ENCODE data around the gene ALDH3A2.
"Not testable (repeated sequence)": the region's sequence is repeated elsewhere in the genome, so short reads cannot be mapped to it uniquely, and the experiment has no call there.

ALDH3A2 gene

DNA sequence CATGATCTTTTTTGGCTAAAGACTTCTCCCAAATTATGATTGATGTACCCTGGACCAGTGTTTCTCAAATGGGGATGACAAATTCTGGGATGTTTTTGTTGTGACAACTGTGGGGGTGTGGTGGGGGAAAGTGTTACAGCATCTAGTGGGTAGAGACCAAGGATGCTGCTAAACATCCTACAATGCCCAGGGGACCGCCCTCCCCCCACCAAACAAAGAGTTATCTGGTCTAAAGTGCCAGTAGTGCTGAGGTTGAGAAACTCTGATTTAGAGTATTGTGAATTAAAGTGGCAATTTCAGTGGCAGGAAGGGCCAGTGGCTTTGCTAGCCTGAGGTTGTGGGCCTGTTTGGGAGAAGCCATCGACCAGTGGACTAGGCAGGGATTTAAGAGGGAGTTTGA, 34.6 kb downstream of the ALDH3A2 start:
- no peak for DNase-seq

- not testable (repeated sequence) for DNase-seq
These were observed 36.5 kb downstream of the ALDH3A2 start for GRCh38 chr17:19684909-19685580.

GRCh38 chr17:19686400-19687090, 38.0 kb downstream of the ALDH3A2 start:
- no peak for DNase-seq

- no peak for DNase-seq
These were observed 53.7 kb downstream of the ALDH3A2 start for GRCh38 chr17:19702217-19702641.

- DNase-seq, result peak in 1 of 2 experiments; percentile 29
These were observed 54.7 kb downstream of the ALDH3A2 start for GRCh38 chr17:19703106-19703827.

DNA sequence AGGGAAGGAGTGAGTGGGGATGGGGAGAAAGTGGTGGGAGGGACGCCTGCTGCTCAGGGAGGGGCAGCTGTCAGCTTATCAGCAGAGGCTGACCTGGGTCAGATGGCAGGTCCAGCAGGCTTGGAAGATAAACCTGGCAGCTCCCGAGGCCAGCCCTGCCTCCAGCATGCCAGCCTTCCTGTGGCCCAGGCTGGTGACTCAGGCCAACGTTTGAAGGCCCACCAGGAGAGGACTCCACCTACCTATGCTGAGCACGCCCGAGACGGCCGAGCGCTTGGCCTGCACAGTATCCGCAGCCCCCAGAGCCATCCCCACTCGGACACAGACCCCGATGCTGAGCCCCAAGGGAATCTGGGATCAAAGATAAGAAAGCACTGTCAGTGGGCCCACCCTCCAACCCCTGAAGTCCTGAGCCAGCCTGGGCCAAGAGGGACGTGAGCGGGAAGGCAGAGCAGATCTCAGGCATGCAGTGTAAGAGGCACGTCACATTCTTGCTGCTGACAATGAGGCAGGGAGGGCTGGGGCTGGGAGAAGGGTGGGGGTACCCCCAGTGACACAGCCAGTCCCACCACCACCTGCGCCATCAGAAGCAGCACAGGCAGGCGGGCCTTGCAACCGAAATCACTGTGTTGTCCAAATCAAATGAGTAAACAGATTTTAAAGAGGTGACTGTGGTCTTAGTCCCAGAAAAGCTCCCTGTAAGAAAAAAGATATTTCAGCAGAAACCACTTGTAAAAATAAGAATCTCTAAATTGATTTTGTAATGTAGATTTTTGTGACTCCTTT, 55.5 kb downstream of the ALDH3A2 start:
- no peak for DNase-seq

GRCh38 chr17:19705201-19705600, 56.6 kb downstream of the ALDH3A2 start:
- DNase-seq, result no peak

GRCh38 chr17:19705771-19706770, 57.5 kb downstream of the ALDH3A2 start:
- DNase-seq, result peak; percentile 53 to 59

DNA sequence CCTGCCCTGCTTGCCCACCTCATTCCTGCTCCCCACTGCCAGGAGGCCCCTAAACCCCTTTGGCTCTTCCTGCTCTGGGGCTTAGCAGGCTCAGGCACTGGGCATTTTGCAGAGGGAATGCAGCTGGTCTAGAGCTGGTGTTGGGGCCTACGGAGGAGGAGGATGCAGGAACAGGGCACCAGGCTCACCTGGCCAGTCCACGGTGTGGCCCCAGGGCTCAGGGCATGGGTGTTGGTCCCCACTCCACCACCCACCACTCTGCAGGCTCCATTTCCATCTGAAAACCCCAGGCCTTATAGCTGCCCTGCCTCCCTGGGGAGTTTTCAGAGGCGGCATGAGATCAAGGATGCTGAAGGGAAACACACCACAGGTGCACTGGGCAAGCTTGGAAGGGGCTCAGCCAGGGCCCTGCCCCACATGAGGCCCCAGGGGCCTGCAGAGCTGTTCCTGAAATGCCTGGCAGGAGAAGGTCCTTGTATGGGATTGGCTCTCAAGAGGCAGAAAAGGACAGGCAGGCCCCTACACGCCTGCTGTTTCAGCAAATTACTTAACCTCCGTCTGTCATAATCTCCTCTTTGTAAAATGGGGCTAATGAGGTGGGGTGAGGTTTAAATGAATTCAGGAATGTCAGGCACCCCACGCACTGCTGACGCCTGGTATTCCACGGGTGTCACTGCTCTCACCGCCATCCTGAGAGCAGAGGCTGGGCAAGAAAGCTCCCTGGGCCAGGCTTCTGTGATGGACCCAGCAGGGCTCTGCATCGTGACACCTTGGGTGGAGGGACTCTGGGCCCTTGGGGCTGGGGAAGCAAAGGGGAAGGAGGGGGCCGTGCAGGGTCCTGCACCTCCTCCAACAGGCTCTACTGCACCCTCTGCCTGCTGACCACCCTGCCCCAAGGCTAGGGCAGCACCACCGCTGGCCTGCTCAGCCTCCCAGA, 58.5 kb downstream of the ALDH3A2 start:
- peak in 1 of 2 experiments; percentile 63 for DNase-seq

GRCh38 chr17:19707728-19708221, 59.2 kb downstream of the ALDH3A2 start:
- DNase-seq, result no peak

DNA sequence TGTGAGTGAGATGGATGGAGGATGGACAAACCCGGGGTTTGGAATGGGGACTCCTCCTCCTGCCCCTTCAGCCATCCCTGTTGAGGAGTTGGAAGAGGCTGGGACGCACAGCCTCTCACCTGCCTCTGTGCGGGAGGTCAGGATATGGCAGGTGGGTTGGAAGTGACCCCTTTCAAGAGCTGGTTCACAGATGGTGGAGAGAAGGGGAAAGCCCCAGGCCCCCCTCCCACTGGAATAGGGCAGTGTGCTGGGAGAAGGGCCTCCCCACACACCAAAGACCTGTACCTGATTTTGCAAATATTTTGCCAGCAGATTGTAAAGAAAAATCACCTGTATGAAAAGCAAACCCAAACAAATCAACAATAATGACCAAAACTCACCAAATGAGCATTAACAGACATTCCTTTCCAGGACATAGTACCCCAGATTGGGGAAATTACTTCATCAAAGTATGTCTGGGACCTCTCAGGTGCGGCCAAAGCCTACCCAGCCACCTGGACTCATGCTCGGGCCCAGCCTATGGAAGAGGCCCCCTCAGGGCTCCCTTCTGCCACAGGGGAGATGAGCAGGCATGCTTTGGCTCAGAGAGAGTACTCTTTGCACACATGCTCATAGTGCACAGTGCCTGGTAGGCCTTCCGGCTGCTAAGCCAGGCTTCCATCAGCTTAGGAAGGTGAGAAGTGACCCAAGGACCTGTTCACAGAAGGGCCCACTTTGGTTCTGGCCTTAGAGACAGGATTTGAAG, 60.1 kb downstream of the ALDH3A2 start:
- DNase-seq, result no peak

DNA sequence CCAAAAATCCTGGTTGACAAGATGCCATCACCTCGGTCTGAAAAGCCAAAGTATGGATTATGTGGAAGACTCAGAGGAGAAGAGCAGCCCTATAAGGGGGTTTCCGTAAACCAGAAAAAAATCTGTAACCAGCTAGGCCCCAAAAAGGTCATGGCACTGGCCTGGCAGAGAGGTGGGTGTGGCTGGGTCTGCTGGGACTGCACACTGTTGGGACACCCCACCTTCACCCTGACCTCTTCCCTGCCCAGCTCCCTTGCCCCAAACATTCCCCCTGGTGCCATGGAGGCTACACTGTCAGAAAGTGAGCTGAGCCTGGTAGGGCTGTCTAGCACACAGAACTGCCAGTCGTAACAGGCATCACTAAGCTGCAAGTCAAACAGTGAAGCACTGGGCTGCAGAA, 61.3 kb downstream of the ALDH3A2 start:
- DNase-seq, result no peak

GRCh38 chr17:19712436-19713004, 64.0 kb downstream of the ALDH3A2 start:
- no peak for DNase-seq

DNA sequence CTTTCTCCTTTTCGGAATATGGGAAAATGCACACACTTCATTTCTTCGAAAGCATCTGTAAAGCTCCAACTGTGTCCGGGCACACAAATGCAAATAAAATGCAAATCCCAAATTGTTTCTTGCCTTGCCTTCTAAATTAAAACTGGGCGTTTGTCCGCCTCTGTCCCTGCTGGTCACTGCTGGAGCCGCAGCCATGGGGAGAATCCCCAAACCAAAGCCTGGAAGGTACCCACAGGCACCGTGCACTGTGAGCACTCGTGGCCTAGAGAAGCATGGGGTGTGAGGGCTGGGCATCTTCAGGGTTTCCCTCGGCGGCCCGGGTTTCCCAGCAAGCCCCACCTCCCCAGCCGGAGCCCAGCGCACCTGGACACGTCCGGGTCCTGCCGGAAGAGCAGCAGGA, 64.9 kb downstream of the ALDH3A2 start:
- DNase-seq, result no peak

- DNase-seq, result no peak
These were observed 65.4 kb downstream of the ALDH3A2 start for GRCh38 chr17:19713901-19714361.

DNA sequence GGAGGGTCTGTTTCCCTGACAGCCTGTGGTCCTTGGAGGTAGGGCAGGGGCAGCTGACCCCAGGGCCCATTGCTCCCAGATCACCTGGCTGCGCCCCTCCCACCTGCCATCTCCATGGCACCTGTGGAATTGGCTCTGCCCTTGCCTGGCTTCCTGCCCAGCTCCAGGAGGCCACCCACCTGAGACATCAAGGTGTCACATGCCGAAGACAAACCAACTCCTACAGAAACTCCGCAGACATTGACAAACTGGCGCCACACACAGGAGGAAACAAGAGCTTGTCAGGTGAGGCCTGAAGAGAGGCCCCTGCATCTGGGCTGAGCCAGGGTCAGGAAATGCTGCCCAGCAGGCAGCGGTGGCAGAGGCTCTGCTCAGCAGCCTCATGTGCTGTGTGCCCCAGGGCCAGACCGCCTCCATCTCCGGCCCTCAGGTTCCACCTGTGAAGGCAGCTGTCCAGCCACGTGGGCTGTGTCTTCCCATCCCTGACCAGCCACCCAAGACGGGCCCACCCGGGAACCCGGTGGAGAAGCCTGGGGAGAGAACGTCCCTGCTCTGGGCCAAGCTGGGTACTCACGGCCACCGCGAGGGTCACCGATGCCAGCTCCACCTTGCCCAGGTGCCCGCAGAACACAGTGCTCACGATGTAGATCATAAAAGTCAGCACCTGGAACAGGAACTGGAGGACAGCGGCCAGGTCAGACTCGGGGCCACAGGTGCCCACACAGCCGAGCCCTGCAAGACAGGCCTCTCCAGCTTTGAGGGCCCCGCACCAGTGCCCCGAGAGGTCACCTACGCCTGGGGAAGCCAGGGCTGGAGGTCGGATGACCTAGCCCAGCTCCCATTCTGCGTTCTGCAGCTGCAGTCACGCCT, 66.2 kb downstream of the ALDH3A2 start:
- DNase-seq, result no peak

GRCh38 chr17:19716108-19717030, 67.8 kb downstream of the ALDH3A2 start, which contains the start of gene SLC47A2:
SLC47A2 (minus strand) TSS chr17:19716584; CDS start chr17:19716555, 29 bp downstream.
- DNase-seq, result peak; percentile 34 to 52

Data from SHP77 (cell line).